GM18870 (cell line): ENCODE measurements around the gene GABPA.
"Not testable (repeated sequence)": the region's sequence is repeated elsewhere in the genome, so short reads cannot be mapped to it uniquely, and the experiment has no call there.

Experiments used
- ATAC-seq: cut with Tn5 transposase; IDR thresholded peaks from one replicate; pipeline ENCODE4 v1.9.1; 2021; ENCODE audit warnings: moderate library complexity; ENCODE audit not compliant: unreplicated experiment

Gene GABPA

DNA sequence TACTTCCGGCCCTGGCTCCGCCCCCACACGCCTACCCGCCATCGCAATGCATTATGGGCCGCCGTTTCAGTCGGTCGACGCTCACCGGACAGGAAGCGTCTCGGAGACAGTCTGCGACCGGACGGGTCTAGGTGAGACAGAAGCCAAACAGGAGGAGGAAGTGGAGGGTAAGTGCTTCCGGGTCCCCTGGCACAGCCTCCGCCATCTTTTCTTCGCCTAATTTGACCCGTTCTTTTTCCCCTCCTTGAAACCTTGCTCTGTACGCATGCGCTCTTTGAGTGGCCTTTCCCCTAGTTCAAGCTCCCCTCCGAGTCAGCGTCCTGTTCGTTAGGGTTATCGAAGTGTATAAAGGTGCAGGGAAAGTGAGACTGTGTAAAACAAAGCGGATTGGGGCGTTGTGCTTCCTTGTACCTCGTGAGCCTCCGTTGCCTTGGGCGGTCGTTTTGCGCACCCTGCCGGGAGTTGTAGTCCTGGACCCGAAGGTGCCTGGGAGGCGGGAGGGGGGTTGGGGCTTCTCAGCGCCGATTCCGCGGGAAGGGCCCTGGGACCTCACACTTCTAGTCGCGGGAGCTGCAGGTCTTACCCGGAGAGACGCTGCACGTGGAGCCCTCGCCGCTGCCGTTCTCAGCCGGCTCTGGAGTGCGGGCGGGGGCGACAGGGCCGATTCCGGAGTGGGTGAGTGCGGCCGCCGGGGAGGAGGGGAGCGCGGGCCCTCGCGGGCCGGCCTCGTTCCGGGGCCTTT is at the start of gene GABPA, which contains the start of gene ATP5PF:
TSS of gene GABPA (plus strand) at position 69 of the 742 bp plus-strand sequence. CDS start 6,627 bp downstream, outside the sequence.
TSS of gene ATP5PF (minus strand) at position 1 of the 742 bp plus-strand sequence. CDS start 5,110 bp downstream, outside the sequence.
- peak; percentile 90 for ATAC-seq

DNA sequence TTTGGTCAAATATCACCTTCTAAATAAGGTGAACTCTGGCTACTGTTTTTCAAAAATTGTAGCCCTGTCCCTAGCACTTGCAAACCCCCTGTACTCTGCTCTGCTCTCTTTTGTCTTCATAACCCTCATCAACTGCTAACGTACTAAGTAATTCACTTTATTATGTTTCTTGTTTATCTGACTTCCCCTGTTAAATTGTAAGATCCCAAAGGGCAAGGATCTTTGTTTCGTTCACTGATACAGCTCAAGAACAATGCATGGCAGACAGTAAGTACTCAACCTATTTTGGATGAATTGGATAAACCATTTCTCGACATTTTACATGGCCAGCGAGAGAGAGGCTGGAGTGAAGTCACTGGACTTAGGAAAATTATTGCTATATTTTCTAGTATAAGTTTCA is 47.0 kb upstream of the GABPA start:
- ATAC-seq, result no peak

DNA sequence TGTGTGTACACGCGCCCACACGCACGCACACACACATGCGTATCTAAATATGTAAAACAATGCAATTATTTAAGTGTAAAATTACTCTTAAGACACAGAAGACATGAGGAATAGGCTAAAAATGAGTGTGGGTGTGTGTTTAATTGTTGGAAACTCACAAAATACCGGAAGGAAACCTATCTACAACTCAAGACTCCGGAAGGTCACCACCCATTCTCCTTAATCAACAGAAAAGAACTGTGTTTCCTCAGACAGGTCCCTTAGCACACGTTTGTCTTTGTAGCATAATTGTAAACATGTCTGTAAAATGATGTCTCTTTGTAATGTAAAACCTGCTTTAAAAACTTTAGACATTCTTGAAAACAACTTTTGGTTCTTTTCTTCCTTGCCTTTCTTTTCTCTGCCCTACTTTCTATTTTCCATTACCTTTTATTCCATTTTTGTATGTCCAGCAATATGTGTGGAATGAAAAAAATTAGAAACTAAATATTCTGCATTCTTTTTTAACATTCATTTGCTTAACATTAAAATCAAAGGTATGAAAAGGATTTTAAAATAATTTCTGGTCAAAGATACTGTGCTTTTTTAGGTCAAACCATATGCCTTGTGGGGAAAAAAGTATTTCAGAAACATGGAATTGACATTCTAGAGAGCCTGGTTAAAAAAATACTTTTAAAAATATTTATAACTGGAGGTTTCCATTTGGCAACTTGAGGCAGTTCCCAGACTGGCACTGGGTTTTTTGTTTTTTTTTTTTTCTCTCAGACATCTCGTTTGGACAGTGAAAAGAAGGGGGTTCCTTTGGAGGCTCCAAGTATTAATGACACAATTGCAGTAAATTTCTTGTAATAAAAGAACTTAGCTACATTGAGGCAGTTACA is 46.3 kb upstream of the GABPA start:
- ATAC-seq, result no peak

DNA sequence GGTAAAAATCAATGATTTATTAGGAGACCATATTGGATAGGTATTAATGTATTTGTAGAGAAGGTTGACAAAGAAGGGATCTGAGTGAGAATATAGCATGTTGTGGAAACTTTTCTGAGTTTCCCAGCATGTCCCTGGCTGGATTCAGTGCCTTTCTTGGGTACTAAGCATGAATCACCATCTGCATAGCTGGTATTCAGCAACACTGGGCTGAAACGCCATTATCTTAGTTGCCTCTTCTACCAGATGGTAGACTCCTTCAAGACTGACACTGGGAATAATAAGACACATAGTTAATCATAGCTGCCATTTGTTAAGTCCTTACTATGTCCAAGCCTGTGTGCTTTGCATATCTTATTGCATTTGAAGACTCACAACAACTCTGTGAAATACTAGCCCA is 45.5 kb upstream of the GABPA start:
- no peak for ATAC-seq

DNA sequence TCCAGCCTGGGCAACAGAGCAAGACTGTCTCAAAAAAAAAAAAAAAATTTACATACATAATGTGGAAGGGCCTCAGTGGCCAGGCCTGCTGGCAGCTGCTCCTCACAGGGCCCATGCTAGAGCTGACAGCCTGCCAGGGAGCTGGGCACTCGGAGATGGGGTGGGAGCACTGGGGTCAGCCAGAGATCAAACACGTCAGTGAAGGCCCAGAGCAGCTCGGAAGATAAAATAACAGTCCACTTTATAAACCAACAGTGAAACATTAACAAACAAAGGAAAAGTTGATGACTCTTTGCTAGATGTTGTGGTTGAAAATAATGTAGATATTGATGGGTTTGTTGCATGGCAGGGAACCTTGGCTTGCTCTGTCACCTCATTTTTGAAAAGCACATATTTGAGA is 42.8 kb upstream of the GABPA start:
- no peak for ATAC-seq

DNA sequence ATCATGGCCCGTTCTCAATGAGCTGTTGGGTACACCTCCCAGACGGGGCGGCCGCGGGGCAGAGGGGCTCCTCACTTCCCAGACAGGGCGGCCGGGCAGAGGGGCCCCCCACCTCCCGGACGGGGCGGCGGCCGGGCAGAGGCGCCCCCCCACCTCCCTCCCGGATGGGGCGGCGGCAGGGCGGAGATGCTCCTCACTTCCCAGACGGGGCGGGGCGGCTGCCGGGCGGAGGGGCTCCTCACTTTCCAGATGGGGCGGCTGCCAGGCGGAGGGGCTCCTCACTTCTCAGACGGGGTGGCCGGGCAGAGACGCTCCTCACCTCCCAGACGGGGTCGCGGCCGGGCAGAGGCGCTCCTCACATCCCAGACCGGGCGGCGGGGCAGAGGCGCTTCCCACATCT is 39.3 kb upstream of the GABPA start:
- ATAC-seq, result not testable (repeated sequence)

DNA sequence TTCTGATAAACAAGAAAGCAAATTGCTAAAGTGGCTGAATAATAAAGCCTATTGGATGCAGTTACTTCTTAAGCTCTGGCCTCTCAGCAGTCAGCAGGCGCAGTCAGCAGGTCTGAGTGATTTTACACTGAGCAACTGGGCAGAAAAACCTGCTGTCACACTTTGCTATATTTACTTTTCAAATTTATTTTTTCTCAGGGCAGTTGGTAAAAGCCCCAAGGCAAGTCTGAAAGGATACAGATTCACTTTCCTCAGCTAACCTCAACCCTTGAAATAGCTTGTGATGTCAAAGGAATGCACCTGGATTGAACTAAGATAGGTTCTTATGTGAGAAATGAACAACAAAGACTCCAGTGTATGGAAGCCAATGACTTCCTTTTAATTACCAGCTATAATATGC is 34.0 kb upstream of the GABPA start:
- no peak for ATAC-seq

DNA sequence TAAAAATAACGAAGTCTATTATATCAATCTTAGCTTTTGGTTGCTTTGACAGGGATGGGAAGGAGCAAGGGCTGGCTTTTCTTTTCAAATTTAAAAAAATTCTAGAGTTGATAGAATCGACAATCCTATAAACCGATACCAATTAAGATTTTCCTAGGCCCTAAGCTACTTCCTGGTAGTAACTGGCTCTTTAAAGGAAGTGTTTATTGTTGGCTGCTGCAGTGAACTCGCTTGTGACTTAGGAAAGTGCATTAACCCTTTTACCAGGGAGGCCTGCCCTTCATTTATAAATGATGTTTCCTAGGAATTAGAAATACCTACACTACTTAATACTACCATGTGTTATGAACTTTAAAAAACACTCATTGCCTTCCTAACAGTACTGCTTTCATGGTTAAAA is 33.2 kb upstream of the GABPA start:
- ATAC-seq, result no peak

DNA sequence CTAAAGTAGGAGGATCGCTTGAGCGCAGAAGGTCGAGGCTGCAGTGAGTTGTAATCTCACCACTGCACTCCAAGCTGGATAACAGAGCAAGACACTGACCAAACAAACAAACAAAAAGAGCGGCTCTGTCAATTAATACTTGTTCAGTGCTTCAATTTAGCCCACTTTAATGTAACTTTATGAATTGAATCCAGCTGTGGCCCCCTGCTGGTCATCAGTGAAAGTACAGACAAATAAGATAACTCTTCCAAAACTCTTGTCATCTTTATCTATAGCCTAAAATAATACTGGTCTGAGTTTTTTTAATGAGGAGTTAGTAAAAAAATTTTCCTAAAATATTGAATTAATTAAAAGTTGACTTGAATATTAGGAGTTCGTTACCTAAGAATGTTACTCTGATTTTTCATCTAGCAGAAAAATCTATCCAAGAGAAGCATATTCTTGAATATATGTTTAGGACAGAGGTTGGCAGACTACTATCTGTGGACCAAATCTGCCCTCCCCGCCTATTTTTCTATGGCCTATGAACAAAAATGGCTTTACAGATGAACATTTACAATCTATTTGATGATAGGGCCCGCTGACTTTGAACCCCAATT is 26.2 kb upstream of the GABPA start:
- ATAC-seq, result peak; percentile 58

DNA sequence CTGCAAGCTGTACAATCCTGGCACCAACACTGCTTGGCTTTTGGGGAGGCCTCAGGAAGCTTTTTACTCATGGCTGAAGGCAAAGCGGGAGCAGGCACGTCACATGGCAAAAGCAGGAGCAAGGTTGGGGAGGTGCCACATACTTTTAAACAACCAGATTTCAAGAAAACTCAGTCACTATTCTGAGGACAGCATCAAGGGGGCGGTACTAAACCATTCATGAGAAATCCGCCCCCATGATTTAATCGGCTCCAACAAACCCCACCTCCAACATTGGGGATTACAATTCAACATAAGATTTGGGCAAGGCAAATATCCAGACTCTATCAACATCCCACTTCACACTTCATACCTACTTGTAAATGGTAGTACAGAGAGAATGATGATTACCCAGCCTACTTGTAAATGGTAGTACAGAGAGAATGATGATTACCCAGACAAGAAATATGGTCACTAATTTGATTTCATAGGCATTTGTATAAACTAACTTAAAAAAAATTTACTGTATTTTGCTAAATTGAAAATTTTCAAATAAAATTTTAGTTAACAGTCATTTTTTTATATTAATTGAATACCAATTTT is 25.0 kb upstream of the GABPA start:
- no peak for ATAC-seq

DNA sequence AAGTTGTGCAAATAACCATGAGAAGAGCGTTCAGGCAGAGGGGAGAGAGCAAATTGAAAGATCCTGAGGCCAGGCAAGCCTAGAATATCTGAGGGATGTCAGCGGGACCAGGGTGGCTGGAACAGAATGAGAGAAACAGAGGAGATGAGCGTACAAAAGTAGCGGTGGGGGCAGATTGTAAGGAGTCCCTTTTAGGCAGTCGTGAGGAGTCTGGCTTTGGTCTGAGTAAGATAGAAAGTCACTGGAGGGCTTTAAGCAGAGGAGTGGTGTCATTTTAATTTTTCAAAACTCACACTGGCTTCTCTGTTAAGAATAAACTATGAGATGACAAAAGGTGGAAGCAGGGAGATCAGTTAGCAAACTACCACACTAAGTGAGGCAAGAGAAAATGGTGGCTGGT is 24.2 kb upstream of the GABPA start:
- no peak for ATAC-seq

DNA sequence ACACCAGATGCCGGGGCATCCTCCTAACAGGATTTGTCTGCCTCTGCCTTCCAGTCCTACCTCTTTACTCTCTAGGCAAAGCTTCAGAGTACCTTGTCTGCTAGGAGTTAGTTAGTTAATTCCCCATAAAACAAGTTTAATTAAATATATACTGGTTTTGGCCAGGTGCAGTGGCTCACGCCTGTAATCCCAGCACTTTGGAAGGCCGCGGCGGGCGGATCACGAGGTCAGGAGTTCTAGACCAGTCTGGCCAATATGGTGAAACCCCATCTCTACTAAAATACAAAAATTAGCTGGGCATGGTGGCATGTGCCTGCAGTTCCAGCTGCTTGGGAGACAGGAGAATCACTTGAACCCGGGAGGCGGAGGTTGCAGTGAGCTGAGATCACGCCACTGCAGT is 20.7 kb upstream of the GABPA start:
- ATAC-seq, result not testable (repeated sequence)

DNA sequence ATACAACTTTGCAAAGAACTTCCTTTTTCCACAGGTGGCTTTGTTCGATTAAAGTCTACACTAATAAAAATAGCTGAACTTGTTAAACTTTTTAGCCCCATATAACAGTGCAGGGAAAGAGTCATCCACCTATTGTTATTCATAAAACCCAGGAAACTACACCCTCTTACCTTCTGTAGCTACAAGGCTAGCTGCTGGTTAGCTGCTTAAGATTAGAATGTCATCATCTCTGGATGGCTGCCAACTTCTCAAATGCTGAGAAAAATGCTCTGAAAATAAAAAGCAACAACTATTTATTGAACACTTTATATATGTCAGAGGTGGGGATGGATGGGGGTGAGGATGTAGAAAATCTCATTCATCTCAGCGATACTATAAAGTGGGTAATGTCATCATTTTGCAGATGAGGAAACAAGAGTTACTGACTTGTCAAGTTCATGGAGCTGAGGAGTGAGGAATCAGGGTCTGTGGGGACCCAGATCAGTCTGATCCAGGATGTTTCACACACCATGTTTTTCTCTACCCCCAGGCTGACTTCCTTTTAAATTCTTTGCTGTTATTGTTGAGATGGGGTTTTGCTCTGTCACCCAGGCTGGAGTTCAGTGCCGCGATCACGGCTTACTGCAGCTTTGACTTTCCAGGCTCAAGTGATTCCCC is 17.2 kb upstream of the GABPA start:
- ATAC-seq, result no peak

DNA sequence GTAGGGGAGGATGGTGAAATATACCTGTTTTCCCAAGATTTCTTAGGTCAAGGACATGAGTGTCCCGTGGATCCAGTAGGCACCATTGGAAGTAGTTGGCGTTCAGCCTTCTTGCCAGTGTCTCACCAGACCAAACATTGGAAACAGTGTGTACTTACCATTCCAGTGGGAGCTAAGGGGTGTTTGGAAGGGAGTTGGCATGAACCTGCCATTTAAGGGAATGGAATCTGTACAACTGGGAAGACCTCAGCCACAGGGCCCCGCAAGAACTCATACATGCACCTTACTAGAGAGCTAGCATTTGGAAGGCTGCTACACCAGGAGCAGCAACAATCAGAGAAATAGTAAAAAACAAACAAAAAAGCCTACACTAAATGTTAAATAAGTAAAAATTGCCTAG is 12.8 kb upstream of the GABPA start:
- no peak for ATAC-seq

DNA sequence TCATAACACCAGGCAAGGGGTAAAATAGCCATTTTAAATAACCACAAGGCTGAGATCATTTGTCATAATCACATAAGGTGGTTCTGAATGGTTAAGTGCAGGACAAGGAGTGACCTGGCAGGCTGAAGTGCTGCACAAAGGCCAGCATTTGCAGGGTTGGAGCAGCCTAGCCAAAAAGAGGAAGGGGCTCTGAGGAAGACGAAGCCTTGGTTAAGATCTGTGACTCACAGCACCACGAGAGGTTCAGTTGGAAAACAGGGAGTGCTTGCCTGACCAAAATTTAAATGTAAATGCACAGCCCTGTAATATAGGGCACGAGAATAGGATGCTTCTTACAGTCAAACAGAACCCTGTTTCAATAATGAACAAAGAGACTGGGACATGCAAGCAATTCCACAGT is 12.1 kb upstream of the GABPA start:
- ATAC-seq, result no peak

DNA sequence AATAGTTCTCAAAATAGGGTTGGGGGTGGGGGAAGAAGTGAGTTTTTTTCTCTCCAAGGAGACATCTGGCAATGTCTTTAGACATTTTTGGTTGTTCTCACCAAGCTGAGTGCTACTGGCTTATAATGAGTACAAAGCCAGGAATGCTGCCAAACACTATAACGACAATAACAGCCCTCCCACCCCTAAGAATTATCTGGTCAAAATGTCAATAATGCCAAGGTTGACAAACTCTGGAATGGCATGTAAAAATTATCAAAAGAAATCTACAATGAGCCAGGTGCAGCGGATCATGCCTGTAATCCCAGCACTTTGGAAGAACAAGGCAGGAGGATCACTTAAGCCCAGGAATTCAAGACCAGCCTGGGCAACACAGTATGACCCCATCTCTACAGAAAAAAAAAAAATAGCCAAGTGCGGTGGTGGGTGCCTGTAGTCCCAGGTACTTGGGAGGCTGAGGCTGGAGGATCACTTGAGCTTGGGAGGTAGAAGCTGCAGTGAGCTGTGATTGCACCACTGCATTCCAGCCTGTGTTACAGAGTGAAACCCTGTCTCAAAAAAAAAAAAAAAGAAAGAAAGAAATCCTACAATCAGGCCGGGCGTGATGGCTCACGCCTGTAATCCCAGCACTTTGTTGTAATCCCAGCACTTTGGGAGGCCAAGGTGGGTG is 2.5 kb upstream of the GABPA start:
- no peak for ATAC-seq

DNA sequence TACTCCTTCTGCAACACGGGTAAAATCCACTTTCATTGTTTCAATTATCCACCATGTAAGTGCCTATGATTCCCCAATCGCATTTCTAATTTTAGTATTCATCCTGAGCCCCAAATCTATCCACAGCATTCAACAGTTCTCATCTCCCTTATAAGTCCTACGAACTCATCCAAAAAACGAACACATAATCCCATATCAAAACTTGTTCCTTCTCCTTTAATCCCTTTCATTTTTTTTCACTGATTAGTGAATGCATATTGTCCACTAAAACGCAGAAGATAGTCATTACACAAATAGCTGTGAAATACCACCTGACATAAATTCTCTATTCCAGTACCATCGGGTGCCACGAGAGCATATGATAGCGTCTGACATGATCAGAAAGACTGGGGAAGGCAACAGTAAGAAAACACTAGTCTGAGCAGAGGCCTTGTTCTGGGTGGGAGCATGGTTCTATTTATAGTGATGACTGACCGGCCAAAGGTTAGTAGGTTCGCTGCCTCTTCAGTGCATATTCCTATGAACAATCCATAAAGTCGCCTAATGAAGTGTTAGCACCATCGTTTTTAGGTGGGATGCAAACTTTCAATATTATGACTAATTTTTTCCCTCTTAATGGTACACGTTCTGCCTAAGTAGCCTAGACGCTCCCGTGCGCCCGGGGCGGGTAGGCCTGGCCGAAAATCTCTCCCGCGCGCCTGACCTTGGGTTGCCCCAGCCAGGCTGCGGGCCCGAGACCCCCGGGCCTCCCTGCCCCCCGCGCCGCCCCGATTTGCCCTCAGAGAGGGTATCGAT is 716 bp upstream of the GABPA start:
- ATAC-seq, result peak; percentile 12

DNA sequence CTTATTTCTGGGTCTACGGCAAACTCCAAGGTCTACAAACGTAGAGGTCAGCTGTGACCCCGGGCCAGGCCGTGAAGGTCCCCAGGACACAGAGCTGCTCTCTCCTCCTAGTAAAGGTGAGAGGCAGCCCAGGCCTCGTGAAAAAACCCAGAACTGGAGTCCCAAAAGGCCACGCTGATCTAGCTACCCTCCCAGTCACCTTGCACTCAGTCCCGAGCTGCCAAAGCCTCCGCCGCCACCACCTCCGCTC is 193 bp upstream of the GABPA start:
- ATAC-seq, result no peak

DNA sequence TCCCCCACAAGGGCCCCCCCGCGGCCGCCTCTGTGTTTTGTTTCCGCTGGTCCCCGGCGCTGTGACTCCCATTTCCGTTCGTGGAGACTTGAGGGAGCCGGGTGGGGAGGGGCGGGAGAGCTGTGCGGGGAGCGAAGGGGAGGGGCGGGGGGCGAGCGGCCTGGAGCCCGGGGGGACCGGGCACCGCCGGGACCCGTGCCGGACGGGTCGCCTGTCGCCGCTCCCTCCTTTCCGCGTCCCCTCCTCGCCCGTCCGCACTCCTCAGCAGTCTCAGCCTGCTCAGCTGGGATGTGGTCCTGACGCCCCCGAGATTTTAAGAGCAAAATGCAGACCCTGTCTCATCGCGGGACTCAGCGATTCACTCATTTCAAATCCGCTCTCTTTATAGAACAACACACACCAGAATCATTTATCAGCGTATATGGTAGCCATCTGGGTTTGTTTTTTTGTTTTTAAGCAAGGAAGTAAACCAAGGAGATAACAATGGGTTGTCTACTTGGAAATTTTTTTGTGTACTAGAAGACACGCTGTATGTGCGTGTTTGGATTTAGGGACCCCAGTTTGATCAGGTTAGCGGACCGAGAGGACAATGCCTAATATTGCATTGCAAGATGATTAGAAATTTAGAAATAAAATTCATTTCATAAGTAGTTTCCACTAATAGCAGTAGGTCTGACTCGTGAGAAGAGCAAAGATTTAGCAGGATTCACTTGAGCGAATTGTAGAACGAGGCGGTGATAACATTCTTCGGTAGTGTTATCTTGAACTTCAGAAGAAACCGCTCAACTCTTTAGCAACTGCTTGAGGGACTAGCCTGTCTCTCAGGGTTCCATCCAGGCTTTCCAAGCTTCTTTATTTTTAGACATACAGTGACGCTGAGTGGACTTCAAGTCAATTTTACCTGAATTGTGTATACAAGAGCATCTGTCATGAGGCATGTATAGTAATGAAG is 1.1 kb downstream of the GABPA start:
- peak; percentile 3 for ATAC-seq
